Activated T-helper 1 cell treated with anti-CD3 and anti-CD28 coated beads, Interleukin-12 subunit alpha, Interleukin-12 subunit beta, Interleukin-2, Interleukin-4 antibody, amounts not matched to agents 30 ng/mL and 10 ng/mL and 1 ng/mL, durations not matched to agents 14 hours and 24 hours and 36 hours (primary cell): ENCODE data around the gene MBLAC2. TPM values are rescaled to one million over a fixed set of nuclear protein-coding genes. Genes with fewer than 3 reads are reported as not detected.

ENCODE experiments used
- DNase-seq: peaks from one replicate; pipeline ENCODE4 v3.0.0; 2021; ENCODE audit warnings: low spot score
- H3K27ac Mint-ChIP-seq: one replicate; pipeline ENCODE4 v1.8.0; 2021; ENCODE audit warnings: mild to moderate bottlenecking, mixed read lengths
- H3K27me3 Mint-ChIP-seq: one replicate; pipeline ENCODE4 v1.8.0; 2022; ENCODE audit warnings: mild to moderate bottlenecking, moderate library complexity, mixed read lengths; ENCODE audit not compliant: insufficient read depth
- H3K36me3 Mint-ChIP-seq: one replicate; pipeline ENCODE4 v1.8.0; 2021; ENCODE audit warnings: low read depth, mixed read lengths
- H3K4me1 Mint-ChIP-seq: one replicate; pipeline ENCODE4 v1.8.0; 2021; ENCODE audit warnings: low read depth, mixed read lengths
- H3K4me3 Mint-ChIP-seq: one replicate; pipeline ENCODE4 v1.8.0; 2021; ENCODE audit warnings: mild to moderate bottlenecking, moderate library complexity, mixed read lengths
- H3K9me3 Mint-ChIP-seq: one replicate; pipeline ENCODE4 v1.8.0; 2021; ENCODE audit warnings: mixed read lengths
- intact Hi-C: fragments of 100-400 bp; cut with micrococcal nuclease; formaldehyde crosslinking; loops from one replicate; pipeline ENCODE4 v1.15.1; 2024
- total RNA-seq: library from RNA; stranded (reverse); gene quantifications from 2 replicates; pipeline ENCODE4 v1.2.3, GENCODE V29; 2022

MBLAC2 gene
- total RNA-seq, result 5.0 and 5.7 TPM in 2 replicates

GRCh38 chr5:90474235-90475107 lies at the start of gene MBLAC2, which contains the start of gene POLR3G:
MBLAC2 (minus strand) TSS chr5:90474771; CDS start chr5:90474292, 479 bp downstream.
POLR3G (plus strand) TSS chr5:90474864; CDS start chr5:90485568, 10,704 bp downstream.
- peak; percentile 87 for DNase-seq
- Mint-ChIP-seq H3K27me3 (no peaks in the 10 kb centered on the region), H3K9me3 (no peaks in the 10 kb centered on the region), H3K27ac (peak within 1 kb of the TSS; percentile 97), H3K4me1 (peaks cover 44% of the 10 kb centered on the region), H3K36me3 (peaks cover 9% of the 10 kb centered on the region), H3K4me3 (peak within 1 kb of the TSS; percentile 98)
- intact Hi-C loops, result loop anchor here (1.0 kb wide), 5 partner anchors 35 to 906 kb away; partner anchors contain the start of gene LYSMD3

GRCh38 chr5:90519081-90519480 lies 44.5 kb upstream of the MBLAC2 start:
- no peaks in the 10 kb centered on the region for H3K9me3 Mint-ChIP-seq
- no peaks in the 10 kb centered on the region for H3K27me3 Mint-ChIP-seq
- H3K36me3 Mint-ChIP-seq, result peaks cover 28% of the 10 kb centered on the region
- intact Hi-C loops, result no loop called here
- DNase-seq, result no peak
- H3K4me3 Mint-ChIP-seq, result no peak overlapping the region
- no peaks in the 10 kb centered on the region for H3K4me1 Mint-ChIP-seq
- no peak overlapping the region for H3K27ac Mint-ChIP-seq

DNA sequence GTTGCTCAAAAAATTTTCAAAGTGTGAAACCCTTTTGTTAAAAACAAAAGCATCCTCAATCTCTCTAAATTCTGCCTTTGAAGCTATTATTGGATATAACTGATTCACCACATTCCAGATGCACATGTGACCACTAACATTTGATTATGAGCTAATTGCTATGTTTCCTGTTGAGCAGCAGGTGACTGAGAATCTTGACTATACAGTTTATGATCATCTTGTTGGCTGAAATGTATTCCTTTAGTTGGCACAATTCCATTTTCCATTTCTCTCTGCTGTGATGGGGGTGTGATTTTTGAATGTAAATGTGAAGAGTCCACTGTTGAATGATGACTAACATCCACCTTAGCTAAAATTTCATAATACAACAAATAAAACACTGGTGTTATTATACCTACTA lies 44.1 kb upstream of the MBLAC2 start:
- Mint-ChIP-seq H3K27me3 (no peaks in the 10 kb centered on the region), H3K9me3 (no peaks in the 10 kb centered on the region), H3K27ac (no peak overlapping the region), H3K4me1 (no peaks in the 10 kb centered on the region), H3K36me3 (peaks cover 25% of the 10 kb centered on the region), H3K4me3 (no peak overlapping the region)
- no peak for DNase-seq
- intact Hi-C loops, result no loop called here

GRCh38 chr5:90514520-90514919 lies 39.9 kb upstream of the MBLAC2 start:
- DNase-seq, result no peak
- no peaks in the 10 kb centered on the region for H3K9me3 Mint-ChIP-seq
- intact Hi-C loops, result no loop called here
- H3K36me3 Mint-ChIP-seq, result peaks cover 11% of the 10 kb centered on the region
- H3K4me1 Mint-ChIP-seq, result no peaks in the 10 kb centered on the region
- no peak overlapping the region for H3K27ac Mint-ChIP-seq
- no peaks in the 10 kb centered on the region for H3K27me3 Mint-ChIP-seq
- no peak overlapping the region for H3K4me3 Mint-ChIP-seq

GRCh38 chr5:90510438-90510837 lies 35.9 kb upstream of the MBLAC2 start:
- H3K27me3 Mint-ChIP-seq, result no peaks in the 10 kb centered on the region
- peaks cover 4% of the 10 kb centered on the region for H3K36me3 Mint-ChIP-seq
- intact Hi-C loops, result no loop called here
- H3K9me3 Mint-ChIP-seq, result no peaks in the 10 kb centered on the region
- H3K27ac Mint-ChIP-seq, result no peak overlapping the region
- H3K4me3 Mint-ChIP-seq, result no peak overlapping the region
- DNase-seq, result no peak
- peaks cover 11% of the 10 kb centered on the region for H3K4me1 Mint-ChIP-seq

- Mint-ChIP-seq H3K36me3 (peaks cover 2% of the 10 kb centered on the region), H3K27ac (no peak overlapping the region), H3K27me3 (no peaks in the 10 kb centered on the region), H3K4me3 (no peak overlapping the region), H3K9me3 (no peaks in the 10 kb centered on the region), H3K4me1 (peaks cover 11% of the 10 kb centered on the region)
- no peak for DNase-seq
- intact Hi-C loops, result no loop called here
These were observed 31.6 kb upstream of the MBLAC2 start for GRCh38 chr5:90506221-90506620.

GRCh38 chr5:90504743-90505142 lies 30.2 kb upstream of the MBLAC2 start:
- DNase-seq, result no peak
- H3K27ac Mint-ChIP-seq, result no peak overlapping the region
- H3K9me3 Mint-ChIP-seq, result no peaks in the 10 kb centered on the region
- intact Hi-C loops, result no loop called here
- H3K27me3 Mint-ChIP-seq, result no peaks in the 10 kb centered on the region
- peaks cover 2% of the 10 kb centered on the region for H3K36me3 Mint-ChIP-seq
- peaks cover 11% of the 10 kb centered on the region for H3K4me1 Mint-ChIP-seq
- H3K4me3 Mint-ChIP-seq, result no peak overlapping the region

- H3K4me1 Mint-ChIP-seq, result peaks cover 11% of the 10 kb centered on the region
- intact Hi-C loops, result no loop called here
- no peak for DNase-seq
- H3K36me3 Mint-ChIP-seq, result peaks cover 3% of the 10 kb centered on the region
- H3K4me3 Mint-ChIP-seq, result no peak overlapping the region
- H3K9me3 Mint-ChIP-seq, result no peaks in the 10 kb centered on the region
- no peaks in the 10 kb centered on the region for H3K27me3 Mint-ChIP-seq
- H3K27ac Mint-ChIP-seq, result no peak overlapping the region
These were observed 29.0 kb upstream of the MBLAC2 start for GRCh38 chr5:90503596-90503995.

DNA sequence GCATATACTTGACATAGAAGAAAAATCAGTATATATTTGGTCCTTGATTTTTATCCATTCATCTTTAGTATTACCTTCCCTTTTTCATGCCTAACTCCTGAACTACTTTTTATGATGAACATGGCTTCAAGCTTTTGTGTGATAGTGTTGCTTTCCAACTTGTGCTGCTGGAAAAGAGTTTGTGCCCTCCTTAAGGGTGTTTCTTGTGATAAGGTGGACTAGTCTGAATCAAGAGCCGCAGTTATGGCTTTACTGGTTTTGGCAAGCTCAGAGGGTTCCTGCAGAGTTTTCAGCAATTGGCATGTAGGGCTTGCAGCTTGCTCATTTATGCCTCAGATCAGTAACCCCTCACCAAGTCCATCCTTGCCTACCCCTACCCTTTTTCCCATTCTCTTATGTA lies 20.6 kb upstream of the MBLAC2 start:
- Mint-ChIP-seq H3K27me3 (no peaks in the 10 kb centered on the region), H3K4me3 (no peak overlapping the region), H3K4me1 (no peaks in the 10 kb centered on the region), H3K36me3 (peaks cover 10% of the 10 kb centered on the region), H3K9me3 (peaks cover 3% of the 10 kb centered on the region), H3K27ac (no peak overlapping the region)
- DNase-seq, result no peak
- intact Hi-C loops, result no loop called here

GRCh38 chr5:90494043-90494442 lies 19.5 kb upstream of the MBLAC2 start:
- Mint-ChIP-seq H3K9me3 (peaks cover 3% of the 10 kb centered on the region), H3K4me3 (no peak overlapping the region), H3K27me3 (no peaks in the 10 kb centered on the region), H3K4me1 (no peaks in the 10 kb centered on the region), H3K36me3 (peaks cover 8% of the 10 kb centered on the region), H3K27ac (no peak overlapping the region)
- no peak for DNase-seq
- intact Hi-C loops, result no loop called here

DNA sequence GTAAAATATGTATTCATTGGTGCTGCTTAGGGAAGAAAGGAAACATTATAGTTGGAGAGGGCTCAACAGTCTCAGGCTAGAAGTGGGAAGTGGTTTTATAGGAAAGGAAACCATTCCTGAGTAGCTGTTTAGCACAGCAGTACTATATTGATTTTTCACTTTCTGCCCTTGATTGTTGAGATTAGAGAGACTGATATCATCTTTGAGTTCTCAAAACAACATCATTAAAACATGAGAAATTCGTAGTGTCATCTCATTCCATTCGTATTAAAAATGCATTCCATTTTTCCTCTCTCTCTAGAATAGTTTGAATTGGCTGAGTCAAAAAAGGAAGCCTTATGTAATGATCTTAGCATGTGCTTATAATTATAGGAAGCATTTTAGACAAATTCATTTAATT lies 14.2 kb upstream of the MBLAC2 start:
- Mint-ChIP-seq H3K4me3 (no peak overlapping the region), H3K9me3 (no peaks in the 10 kb centered on the region), H3K36me3 (peaks cover 7% of the 10 kb centered on the region), H3K27ac (no peak overlapping the region), H3K4me1 (no peaks in the 10 kb centered on the region), H3K27me3 (no peaks in the 10 kb centered on the region)
- no peak for DNase-seq
- intact Hi-C loops, result no loop called here

- intact Hi-C loops, result no loop called here
- no peak for DNase-seq
- H3K4me3 Mint-ChIP-seq, result no peak overlapping the region
- no peaks in the 10 kb centered on the region for H3K4me1 Mint-ChIP-seq
- H3K27me3 Mint-ChIP-seq, result no peaks in the 10 kb centered on the region
- no peaks in the 10 kb centered on the region for H3K9me3 Mint-ChIP-seq
- H3K36me3 Mint-ChIP-seq, result peaks cover 11% of the 10 kb centered on the region
- H3K27ac Mint-ChIP-seq, result no peak overlapping the region
These were observed 10.0 kb upstream of the MBLAC2 start for GRCh38 chr5:90484540-90484939.

DNA sequence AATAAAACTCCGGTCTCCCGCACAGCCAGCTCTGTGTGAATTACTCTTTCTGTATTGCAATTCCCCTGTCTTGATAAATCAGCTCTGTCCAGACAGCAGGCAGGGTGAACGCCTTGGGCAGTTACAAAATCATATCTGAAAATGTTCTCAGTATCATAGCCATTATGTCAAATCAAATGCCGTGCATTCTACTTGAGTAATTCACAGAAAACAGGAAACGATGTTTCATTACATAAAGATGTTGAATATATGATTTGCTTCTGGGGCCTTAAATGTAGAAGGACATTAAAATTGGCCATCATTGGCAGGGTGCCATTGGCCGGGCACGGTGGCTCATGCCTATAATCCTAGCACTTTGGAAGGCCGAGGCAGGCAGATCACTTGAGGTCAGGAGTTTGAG lies 8.6 kb upstream of the MBLAC2 start:
- no peak for DNase-seq
- H3K4me1 Mint-ChIP-seq, result no peaks in the 10 kb centered on the region
- H3K27me3 Mint-ChIP-seq, result no peaks in the 10 kb centered on the region
- peaks cover 12% of the 10 kb centered on the region for H3K36me3 Mint-ChIP-seq
- no peaks in the 10 kb centered on the region for H3K9me3 Mint-ChIP-seq
- H3K4me3 Mint-ChIP-seq, result no peak overlapping the region
- H3K27ac Mint-ChIP-seq, result no peak overlapping the region
- intact Hi-C loops, result no loop called here
